Measurements from ENCODE around the gene TSGA10IP. TPM values are rescaled to one million over a fixed set of nuclear protein-coding genes. Genes with fewer than 3 reads are reported as not detected.

Gene TSGA10IP
- total RNA-seq, 1 experiment from 2014 or later, result not detected

GRCh38 chr11:65958291-65958690, 13.0 kb downstream of the TSGA10IP start:
- H3K27ac Mint-ChIP-seq (ENCODE audit: unreplicated experiment), result no peak overlapping the region
- Histone ChIP-seq H3K4me3 (ENCODE audit: low read depth, low read length) (no peak overlapping the region), H3K9me3 (no peaks in the 10 kb centered on the region), H3K27me3 (replicated peaks; ENCODE audit: control insufficient read depth, insufficient read depth, low read length) (no peaks in the 10 kb centered on the region), H3K36me3 (ENCODE audit: control insufficient read depth, insufficient read depth, low read length) (no peaks in the 10 kb centered on the region), H3K4me1 (peaks cover 21% of the 10 kb centered on the region)
- TF ChIP-seq, protein P1, sequence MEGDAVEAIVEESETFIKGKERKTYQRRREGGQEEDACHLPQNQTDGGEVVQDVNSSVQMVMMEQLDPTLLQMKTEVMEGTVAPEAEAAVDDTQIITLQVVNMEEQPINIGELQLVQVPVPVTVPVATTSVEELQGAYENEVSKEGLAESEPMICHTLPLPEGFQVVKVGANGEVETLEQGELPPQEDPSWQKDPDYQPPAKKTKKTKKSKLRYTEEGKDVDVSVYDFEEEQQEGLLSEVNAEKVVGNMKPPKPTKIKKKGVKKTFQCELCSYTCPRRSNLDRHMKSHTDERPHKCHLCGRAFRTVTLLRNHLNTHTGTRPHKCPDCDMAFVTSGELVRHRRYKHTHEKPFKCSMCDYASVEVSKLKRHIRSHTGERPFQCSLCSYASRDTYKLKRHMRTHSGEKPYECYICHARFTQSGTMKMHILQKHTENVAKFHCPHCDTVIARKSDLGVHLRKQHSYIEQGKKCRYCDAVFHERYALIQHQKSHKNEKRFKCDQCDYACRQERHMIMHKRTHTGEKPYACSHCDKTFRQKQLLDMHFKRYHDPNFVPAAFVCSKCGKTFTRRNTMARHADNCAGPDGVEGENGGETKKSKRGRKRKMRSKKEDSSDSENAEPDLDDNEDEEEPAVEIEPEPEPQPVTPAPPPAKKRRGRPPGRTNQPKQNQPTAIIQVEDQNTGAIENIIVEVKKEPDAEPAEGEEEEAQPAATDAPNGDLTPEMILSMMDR (IDR thresholded peaks at IDR 0.05; ENCODE audit: insufficient read depth in 1 of 2, low read depth in 1 of 2, low read length in 1 of 2, severe bottlenecking in 1 of 2, unreplicated experiment in 1 of 2), result no peak
- BruUV-seq (replicated peaks), result no TSS peak
- no peaks in the 10 kb centered on the region for H3K27me3 Mint-ChIP-seq (ENCODE audit: insufficient read depth, unreplicated experiment)
- no peaks in the 10 kb centered on the region for H3K9me3 Mint-ChIP-seq (ENCODE audit: unreplicated experiment)
- no peak overlapping the region for H3K4me3 Mint-ChIP-seq (ENCODE audit: unreplicated experiment)
- H3K36me3 Mint-ChIP-seq (ENCODE audit: insufficient read depth, unreplicated experiment), result peaks cover 20% of the 10 kb centered on the region
- CTCF ChIA-PET, result interaction anchor here (0.5 kb wide), 1 partner anchor 214 kb away, joined by 4 read pairs; no protein-coding TSS in a partner anchor
- peaks cover 13% of the 10 kb centered on the region for H3K4me1 Mint-ChIP-seq (ENCODE audit: low read depth, unreplicated experiment)
- DNase-seq, result no peak
- intact Hi-C loops (cut with micrococcal nuclease; ENCODE audit: unreplicated experiment), result no loop called here
- POLR2A ChIA-PET, result no interaction called here

GRCh38 chr11:65958774-65959420, 13.6 kb downstream of the TSGA10IP start:
- intact Hi-C loops (cut with micrococcal nuclease; ENCODE audit: unreplicated experiment), result no loop called here

GRCh38 chr11:65960824-65961266, 15.6 kb downstream of the TSGA10IP start:
- intact Hi-C loops (cut with micrococcal nuclease; ENCODE audit: unreplicated experiment), result loop anchor here (1.0 to 5.0 kb wide), 4 partner anchors 9 to 70 kb away; partner anchors contain the start of genes BANF1, C11orf68, CCDC85B and DRAP1
- Histone ChIP-seq H3K4me3 (ENCODE audit: low read depth, low read length) (peak overlapping the region; percentile 94), H3K9me3 (no peaks in the 10 kb centered on the region), H3K4me1 (peaks cover 18% of the 10 kb centered on the region), H3K27me3 (replicated peaks; ENCODE audit: control insufficient read depth, insufficient read depth, low read length) (no peaks in the 10 kb centered on the region), H3K36me3 (ENCODE audit: control insufficient read depth, insufficient read depth, low read length) (peaks cover 1% of the 10 kb centered on the region; the same call in 1 of the 2 replicates)
- no peak for DNase-seq
- Mint-ChIP-seq H3K36me3 (ENCODE audit: insufficient read depth, unreplicated experiment) (peaks cover 36% of the 10 kb centered on the region), H3K4me1 (ENCODE audit: low read depth, unreplicated experiment) (peaks cover 13% of the 10 kb centered on the region), H3K27ac (ENCODE audit: unreplicated experiment) (peak overlapping the region; percentile 95), H3K4me3 (ENCODE audit: unreplicated experiment) (peak overlapping the region; percentile 72), H3K27me3 (ENCODE audit: insufficient read depth, unreplicated experiment) (no peaks in the 10 kb centered on the region), H3K9me3 (ENCODE audit: unreplicated experiment) (no peaks in the 10 kb centered on the region)
- no TSS peak for BruUV-seq (replicated peaks)
- TF ChIP-seq, protein P1 (IDR thresholded peaks at IDR 0.05; ENCODE audit: insufficient read depth in 1 of 2, low read depth in 1 of 2, low read length in 1 of 2, severe bottlenecking in 1 of 2, unreplicated experiment in 1 of 2), result no peak
- CTCF ChIA-PET, result interaction anchor here (1.0 to 2.3 kb wide), 2 partner anchors 73 to 101 kb away, joined by 4 to 6 read pairs; partner anchors contain the start of genes FIBP and MUS81
- POLR2A ChIA-PET, result no interaction called here

More at GRCh38 chr11:65958774-65959420, 13.6 kb downstream of the TSGA10IP start:
- no peak for DNase-seq
- H3K27me3 ChIP-seq (replicated peaks; ENCODE audit: control insufficient read depth, insufficient read depth, low read length), result no peaks in the 10 kb centered on the region
- TF ChIP-seq, protein P1 (IDR thresholded peaks at IDR 0.05; ENCODE audit: insufficient read depth in 1 of 2, low read depth in 1 of 2, low read length in 1 of 2, severe bottlenecking in 1 of 2, unreplicated experiment in 1 of 2), result no peak
- CTCF ChIA-PET, result no interaction called here
- no peak overlapping the region for H3K4me3 Mint-ChIP-seq (ENCODE audit: unreplicated experiment)
- H3K4me1 Mint-ChIP-seq (ENCODE audit: low read depth, unreplicated experiment), result peaks cover 13% of the 10 kb centered on the region
- H3K4me1 ChIP-seq, result peaks cover 18% of the 10 kb centered on the region
- POLR2A ChIA-PET, result no interaction called here
- H3K27me3 Mint-ChIP-seq (ENCODE audit: insufficient read depth, unreplicated experiment), result no peaks in the 10 kb centered on the region
- H3K36me3 ChIP-seq (ENCODE audit: control insufficient read depth, insufficient read depth, low read length), result no peaks in the 10 kb centered on the region
- H3K9me3 Mint-ChIP-seq (ENCODE audit: unreplicated experiment), result no peaks in the 10 kb centered on the region
- no peaks in the 10 kb centered on the region for H3K9me3 ChIP-seq
- no TSS peak for BruUV-seq (replicated peaks)
- H3K36me3 Mint-ChIP-seq (ENCODE audit: insufficient read depth, unreplicated experiment), result peaks cover 21% of the 10 kb centered on the region
- H3K27ac Mint-ChIP-seq (ENCODE audit: unreplicated experiment), result no peak overlapping the region
- no peak overlapping the region for H3K4me3 ChIP-seq (ENCODE audit: low read depth, low read length)
